ENCODE data around the gene DDI1. TPM values are rescaled to one million over a fixed set of nuclear protein-coding genes. Genes with fewer than 3 reads are reported as not detected.

The DDI1 gene
- total RNA-seq, 1 donor from 2014 or later: not detected

DNA sequence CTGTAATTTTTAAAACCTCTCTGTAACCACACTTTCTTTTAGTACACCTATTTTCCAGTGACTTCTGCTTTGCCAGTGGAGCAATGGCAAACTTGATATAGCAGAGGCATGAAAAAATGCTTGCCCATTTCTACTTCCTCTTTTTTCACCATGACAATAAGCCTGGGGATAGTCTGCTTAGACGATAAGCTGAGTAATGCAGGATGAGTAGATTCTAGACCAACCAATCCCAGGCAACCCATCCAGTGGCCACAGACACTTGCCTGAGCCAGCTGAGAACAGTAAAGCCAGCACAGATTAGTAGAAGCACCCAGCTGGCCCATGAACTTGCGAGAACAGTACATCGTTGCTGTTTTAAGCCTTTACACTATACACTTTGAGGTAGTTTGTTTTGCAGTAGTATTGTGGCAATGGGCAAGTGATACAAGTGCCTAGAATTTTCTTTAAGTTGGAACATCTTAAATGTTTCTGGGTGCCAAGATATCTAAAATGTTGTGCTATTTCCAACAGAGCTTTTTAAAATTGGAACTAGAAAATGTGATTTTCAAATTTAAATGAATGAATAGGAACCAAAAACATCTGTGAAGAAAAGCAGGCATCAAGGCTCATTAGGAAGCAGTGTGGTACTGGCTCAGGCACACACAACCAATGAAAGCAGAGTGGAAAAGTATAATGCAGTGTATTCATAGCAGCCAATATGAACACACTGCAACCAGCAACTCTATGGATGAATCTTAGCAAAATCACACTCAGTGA is 37.7 kb downstream of the DDI1 start:
- DNase-seq (ENCODE audit: low spot score): no peak

DNA sequence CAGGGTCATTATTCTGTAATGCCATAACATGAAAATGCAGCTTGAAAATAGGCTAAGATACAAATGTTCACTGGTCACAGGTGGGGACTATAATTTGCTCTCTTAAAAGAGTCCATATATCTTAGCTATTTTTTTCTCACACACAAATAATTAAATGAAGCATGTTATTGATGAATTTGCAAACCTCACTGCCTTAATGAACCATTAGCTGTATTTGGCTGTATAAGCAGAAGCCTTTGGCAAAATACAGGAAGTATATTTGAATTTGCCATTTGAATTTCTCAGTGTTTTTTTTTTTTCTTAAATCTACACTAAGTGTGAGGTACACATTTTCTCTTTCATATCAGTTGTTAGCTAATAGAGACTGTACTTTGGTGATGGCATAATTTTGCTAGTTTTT is 38.7 kb downstream of the DDI1 start:
- intact Hi-C loops (cut with DNase I): no loop called here

More for the DNA sequence above, 37.7 kb downstream of the DDI1 start:
- intact Hi-C loops (cut with DNase I): no loop called here

GRCh38 chr11:104075706-104076105 is 39.3 kb downstream of the DDI1 start:
- no peak for DNase-seq (ENCODE audit: low spot score)
- intact Hi-C loops (cut with DNase I): no loop called here

More for the DNA sequence above, 38.7 kb downstream of the DDI1 start:
- DNase-seq (ENCODE audit: low spot score): no peak

- intact Hi-C loops (cut with DNase I): no loop called here
- no peak for DNase-seq (ENCODE audit: low spot score)
Observed at GRCh38 chr11:104076455-104076854, 40.0 kb downstream of the DDI1 start.

DNA sequence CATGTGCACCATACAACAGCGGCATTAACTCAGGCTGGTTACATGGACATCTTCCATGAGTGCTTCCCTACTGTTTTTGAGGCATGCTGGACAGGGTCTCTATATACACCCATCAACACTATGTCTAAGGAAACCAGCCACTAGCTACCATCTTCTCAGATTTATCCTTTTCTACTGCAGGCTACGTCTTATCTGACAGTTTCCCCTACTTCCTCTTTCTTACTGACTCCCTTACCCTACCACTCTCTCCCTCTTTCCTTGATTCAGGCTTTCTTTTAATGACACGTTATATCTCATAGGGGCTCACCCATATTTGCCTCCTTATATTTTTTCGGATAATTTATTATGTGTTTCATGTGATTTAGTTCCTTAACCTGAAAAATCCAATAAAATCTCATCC is 41.8 kb downstream of the DDI1 start:
- DNase-seq (ENCODE audit: low spot score): no peak
- intact Hi-C loops (cut with DNase I): no loop called here

- intact Hi-C loops (cut with DNase I): no loop called here
- no peak for DNase-seq (ENCODE audit: low spot score)
Observed at GRCh38 chr11:104078995-104079394, 42.6 kb downstream of the DDI1 start.

GRCh38 chr11:104086621-104087020 is 50.2 kb downstream of the DDI1 start:
- intact Hi-C loops (cut with DNase I): no loop called here
- DNase-seq (ENCODE audit: low spot score): no peak

Other genes with a start within 250 kb of the DDI1 start
- gene PDGFD, start 127.5 kb downstream of the DDI1 start, total RNA-seq: 19.6 TPM